A673 (cell line): ENCODE measurements around the gene ARHGAP4.

ENCODE experiments used
- EZH2 ChIP-seq: fragments of 200-600 bp; sonication (generic); IDR thresholded peaks from 2 replicates; pipeline ENCODE4 v1.6.1; 2017; ENCODE audit warnings: borderline replicate concordance, low read depth, mild to moderate bottlenecking, mixed read lengths, antibody characterized with exemption, low read length; ENCODE audit not compliant: poor library complexity, severe bottlenecking
- TF ChIP-seq, protein P1 (sequence below): fragments of 300-800, 200-600 bp; sonication (generic); conservative IDR thresholded peaks from 2 replicates; pipeline ENCODE4 v1.5.1; 2017; ENCODE audit warnings: low read depth, mild to moderate bottlenecking, antibody characterized with exemption, low read length, moderate library complexity, mixed read lengths

DNA sequence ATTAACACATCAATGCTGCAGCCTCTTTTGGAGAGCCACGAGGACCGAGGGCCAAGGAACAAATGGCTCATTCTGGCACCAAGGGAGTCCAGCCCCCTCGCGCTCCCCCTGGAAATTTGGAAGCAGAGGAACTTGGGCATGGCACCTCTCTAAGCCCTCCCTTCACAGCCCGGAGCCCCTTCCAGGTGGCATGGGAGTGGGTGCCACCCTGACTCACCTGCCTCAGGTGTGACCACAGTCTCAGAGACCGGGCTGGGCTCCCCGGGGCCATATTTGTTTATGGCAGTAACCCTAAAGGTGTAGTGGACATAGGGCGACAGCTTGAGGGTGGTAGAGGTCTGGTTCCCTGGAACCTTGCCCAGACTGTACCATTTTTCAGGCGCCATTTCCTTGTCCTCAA, 58.9 kb downstream of the ARHGAP4 start:
- TF ChIP-seq, protein P1, sequence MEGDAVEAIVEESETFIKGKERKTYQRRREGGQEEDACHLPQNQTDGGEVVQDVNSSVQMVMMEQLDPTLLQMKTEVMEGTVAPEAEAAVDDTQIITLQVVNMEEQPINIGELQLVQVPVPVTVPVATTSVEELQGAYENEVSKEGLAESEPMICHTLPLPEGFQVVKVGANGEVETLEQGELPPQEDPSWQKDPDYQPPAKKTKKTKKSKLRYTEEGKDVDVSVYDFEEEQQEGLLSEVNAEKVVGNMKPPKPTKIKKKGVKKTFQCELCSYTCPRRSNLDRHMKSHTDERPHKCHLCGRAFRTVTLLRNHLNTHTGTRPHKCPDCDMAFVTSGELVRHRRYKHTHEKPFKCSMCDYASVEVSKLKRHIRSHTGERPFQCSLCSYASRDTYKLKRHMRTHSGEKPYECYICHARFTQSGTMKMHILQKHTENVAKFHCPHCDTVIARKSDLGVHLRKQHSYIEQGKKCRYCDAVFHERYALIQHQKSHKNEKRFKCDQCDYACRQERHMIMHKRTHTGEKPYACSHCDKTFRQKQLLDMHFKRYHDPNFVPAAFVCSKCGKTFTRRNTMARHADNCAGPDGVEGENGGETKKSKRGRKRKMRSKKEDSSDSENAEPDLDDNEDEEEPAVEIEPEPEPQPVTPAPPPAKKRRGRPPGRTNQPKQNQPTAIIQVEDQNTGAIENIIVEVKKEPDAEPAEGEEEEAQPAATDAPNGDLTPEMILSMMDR: no peak
- TF ChIP-seq EZH2: no peak
